ENCODE data around the gene DHX15. TPM values are rescaled to one million over a fixed set of nuclear protein-coding genes. Genes with fewer than 3 reads are reported as not detected.
A peak's percentile ranks its signal among the peaks of the same experiment; 100 is the strongest.

DHX15 gene
- total RNA-seq, 1 donor from 2014 or later = 161 TPM

DNA sequence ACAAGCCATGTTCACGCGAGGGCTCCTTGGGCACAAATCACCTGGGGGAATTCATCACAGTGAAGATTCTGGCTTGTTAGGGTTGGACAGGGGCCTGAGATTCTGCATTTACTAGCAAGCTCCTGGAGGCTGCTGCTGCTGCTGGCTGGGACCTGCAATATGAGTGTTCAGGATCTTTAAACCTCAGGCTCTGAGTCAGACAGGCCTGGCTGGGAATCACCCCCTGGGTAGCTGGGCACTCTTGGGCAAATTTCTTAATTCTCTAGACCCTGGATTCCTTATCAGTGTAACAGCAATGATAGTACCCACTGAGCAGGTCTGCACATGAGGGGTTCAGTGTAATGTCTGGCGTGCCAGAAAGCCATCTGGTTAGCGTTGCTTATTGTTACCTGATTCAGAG lies 101.5 kb downstream of the DHX15 start:
- DNase-seq = no peak

DNA sequence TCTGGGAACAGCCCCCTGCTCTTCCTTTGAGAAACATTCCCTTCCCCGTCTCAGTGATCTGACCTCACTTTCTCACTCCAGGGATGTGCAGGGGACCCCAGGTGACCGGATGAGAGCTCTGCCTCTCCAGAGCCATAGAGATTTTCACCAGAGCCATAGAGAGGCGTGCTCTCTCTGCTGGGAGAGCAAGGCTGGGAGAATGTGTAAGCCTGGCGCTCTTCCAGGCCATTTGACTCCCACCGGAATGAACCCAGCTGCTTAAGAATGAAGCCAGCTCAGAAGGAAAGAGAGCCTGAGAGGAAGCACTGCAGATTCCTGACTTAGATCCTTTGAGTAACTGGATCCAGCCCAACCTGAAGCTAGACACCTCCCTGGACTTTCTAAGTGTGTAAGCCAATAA lies 106.4 kb downstream of the DHX15 start:
- peak; percentile 63 for DNase-seq

Other genes with a start within 250 kb of the DHX15 start
- 0.28 TPM in 1 of 2 replicates, not detected in the other for gene SOD3, start 211.0 kb upstream of the DHX15 start, total RNA-seq

Measured in dermis blood vessel endothelial cell (primary cell).